HG02973 (cell line): ENCODE measurements around the gene CLEC19A.
"Not testable (repeated sequence)": the region's sequence is repeated elsewhere in the genome, so short reads cannot be mapped to it uniquely, and the experiment has no call there.

Experiments
- ATAC-seq: cut with Tn5 transposase; IDR thresholded peaks from one replicate; pipeline ENCODE4 v1.9.1; 2021; ENCODE audit warnings: moderate library complexity; ENCODE audit not compliant: unreplicated experiment

The CLEC19A gene

DNA sequence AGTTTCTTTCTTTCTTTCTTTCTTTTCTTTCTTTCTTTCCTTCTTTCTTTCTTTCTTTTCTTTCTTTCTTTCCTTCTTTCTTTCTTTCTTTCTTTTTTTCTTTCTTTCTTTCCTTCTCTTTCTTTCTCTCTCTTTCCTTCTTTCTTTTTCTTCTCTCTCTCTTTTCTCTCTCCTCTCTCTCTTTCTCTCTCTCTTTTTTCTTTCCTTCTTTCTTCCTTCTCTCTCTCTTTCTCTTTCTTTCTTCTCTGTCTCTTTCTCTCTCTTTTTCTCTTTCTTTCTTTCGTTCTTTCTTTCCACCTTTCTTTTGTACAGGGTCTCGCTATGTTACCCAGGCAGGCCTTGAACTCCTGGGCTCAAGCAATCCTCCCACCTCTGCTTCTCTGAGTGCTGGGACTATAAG is 35.7 kb downstream of the CLEC19A start:
- ATAC-seq: not testable (repeated sequence)

DNA sequence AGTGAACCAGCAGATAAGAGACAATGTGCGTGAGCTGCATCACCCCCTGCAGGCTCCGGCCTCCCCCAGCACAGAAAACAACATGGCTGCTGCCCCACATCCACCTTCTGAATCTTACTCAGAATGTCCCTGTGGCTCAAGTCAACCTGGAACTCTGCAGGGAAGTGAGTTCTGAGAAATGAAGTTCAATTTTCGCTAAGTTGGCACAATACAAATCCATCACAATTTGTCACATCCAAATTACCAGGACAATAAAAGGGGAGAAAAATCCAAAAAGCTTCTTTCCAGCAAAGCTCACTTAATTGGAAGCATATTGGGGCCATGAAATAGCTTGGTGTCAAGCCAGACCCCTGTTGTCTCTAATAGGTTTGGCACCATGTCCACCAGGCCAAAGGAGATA is 38.1 kb downstream of the CLEC19A start:
- ATAC-seq: no peak

DNA sequence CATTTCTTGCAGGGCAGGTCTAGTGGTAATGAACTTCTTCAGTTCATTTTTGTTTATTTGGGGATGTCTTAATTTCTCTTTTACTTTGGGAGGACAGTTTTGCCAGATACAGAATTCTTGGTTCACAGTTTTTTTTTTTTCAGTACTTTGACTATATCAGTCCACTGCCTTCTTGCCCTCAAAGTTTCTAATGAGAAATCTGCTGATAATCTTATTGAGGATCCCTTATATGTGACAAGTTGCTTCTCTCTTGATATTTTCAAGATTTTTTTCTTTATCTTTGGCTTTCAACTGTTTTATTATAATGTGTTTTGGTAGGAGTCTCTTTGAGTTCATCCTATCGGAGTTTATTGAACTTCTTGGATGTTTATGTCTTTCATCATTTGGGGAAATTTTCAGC is 42.8 kb downstream of the CLEC19A start:
- ATAC-seq: no peak

DNA sequence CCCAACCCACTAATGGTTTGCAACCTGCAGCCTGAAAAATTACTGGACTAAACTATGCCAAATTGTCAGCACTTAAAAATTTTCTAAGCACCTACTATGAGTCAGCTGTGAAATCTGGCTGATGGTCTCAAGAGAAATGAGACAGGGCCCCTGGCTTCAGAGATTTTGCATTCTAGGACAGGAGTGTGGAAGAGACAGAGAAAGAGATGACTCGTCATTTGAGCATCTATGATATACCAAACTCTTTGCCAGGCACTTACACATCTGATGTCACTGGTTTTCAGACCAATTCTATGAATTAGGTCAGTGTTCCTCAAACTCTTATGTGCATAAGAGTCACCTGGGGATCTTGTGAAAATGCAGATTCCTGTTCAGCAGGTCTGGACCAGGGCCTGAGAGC is 44.4 kb downstream of the CLEC19A start:
- ATAC-seq: no peak

DNA sequence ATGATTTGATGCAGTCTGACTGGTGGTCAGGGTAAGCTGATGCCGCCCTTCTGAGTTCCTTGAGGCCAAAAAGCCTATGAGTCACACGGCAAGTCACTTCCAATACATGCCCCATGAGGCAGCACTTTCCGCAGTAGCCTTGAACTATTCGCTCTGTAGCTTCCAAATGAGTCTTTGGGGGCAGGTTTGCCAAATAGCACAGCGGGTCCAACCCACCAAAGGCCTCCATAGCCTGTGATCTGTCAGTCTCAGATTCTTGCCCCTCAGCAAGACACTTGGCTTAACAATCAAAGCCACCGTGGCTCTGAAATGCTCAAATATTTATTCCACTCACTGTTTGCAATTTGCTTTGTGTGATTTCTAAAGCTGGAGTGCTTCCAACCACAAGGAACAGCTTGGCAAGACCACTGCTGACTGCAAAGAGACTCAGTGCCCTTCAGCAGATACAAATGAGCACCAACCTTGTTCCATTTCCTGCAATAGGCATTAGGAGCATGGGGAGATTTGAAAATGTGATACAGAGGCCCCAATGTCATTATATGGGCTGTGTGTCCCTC is 45.4 kb downstream of the CLEC19A start:
- no peak for ATAC-seq

DNA sequence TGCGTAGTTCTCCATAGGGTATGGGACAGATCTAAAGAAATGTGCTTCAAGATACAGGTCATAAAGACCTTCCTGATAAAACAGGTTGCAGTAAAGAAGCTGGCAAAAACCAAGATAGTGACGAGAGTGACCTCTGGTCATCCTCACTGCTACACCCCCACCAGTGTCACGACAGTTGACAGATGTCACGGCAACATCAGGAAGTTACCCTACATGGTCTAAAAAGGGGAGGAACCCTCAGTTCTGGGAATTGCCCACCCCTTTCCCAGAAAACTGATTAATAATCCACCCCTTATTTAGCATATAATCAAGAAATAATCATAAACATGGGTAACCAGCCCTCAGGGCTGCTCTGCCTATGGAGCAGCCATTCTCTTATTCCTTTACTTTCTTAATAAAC is 46.3 kb downstream of the CLEC19A start:
- ATAC-seq: no peak

DNA sequence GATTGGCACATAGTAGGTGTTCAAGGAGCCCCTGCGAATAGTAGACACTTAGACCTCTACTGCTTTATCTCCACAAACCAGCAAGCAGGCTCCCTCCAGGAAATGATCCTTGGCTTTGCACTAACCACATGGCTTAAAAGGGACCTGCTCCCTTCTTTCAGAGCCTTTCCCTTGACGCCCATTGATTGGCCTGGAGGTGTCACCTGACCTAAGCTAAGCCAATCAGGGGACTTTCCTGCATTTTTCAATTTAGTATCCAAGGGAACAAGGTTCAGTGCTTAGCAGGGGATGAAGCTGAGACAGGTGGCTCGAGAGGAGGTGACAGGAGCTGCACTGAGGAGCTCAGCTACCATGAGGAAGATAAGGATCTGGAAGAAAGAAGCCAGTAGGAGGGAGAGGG is 52.8 kb downstream of the CLEC19A start:
- no peak for ATAC-seq

DNA sequence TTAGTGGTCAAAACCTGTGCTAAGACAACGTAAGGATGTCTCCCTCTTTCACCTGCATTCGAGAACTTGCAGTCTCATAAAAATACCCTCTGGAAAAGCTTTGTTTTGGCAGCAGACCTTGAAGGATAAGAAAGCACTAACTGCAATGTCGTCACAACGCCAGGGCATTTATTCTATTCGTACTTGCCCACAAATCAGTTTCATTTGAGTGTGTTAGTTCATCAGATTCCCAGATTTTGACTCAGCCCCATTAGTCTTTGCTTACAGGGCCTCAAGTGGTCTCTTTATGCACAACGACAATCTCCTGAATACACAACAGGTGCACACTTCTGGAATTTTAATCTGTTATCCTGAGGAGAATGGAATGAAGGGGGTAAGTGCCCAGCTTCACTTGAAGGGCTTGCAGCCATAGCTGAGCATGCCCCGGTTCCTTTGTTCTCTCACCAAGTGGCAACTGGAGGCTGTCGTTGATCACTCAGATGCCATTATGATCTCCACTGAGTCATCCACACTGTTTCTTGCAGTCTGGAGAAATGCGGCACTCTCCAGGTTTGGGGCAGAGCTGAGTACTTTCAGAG is 58.8 kb downstream of the CLEC19A start:
- ATAC-seq: no peak

DNA sequence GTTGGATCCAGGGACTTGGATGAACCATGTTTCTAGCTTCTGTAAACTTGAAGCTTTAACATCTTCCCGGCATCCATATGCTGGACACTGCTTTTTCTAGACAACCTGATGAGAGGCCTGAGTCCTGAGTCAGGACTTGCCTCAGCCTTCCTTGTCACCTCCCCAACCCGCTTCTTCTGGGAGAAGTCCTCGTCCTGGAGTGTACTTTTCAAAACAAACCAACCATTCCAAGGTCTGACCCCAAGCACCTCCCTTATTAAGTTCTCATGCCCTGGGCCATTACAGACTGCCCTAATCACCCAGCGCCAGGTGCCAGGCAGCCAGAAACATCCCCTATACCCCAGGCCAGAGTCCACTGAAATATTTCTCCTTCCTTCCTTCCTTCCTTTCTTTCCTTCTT is 59.4 kb downstream of the CLEC19A start:
- ATAC-seq: no peak

DNA sequence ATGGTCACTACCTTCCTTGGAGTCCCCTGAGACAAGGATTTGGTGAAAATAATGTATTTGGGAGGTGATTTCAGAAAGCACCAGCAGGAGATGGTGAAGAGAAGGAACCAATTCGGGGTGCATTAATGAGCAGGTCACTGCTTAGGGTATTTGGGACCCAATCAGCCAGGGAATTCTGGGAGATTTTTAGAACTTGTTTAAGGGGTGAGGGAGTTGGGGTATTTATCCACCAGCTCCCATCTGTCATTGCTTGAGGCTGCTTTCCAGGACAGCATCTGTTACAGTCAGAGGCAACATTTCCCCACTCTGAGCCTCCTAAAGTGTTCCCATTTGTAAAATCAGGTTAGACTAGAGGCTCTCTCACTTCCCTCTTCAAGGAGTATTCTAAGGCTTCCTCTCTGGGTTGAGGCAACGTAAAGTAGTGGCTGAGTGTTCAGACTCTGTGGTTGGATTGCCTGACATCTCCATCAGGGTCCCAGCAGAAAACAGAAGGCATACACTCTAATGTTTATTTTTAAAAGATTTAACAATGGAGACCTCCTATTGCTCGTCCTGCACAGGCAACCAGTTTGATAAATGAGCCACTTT is 60.9 kb downstream of the CLEC19A start:
- no peak for ATAC-seq

DNA sequence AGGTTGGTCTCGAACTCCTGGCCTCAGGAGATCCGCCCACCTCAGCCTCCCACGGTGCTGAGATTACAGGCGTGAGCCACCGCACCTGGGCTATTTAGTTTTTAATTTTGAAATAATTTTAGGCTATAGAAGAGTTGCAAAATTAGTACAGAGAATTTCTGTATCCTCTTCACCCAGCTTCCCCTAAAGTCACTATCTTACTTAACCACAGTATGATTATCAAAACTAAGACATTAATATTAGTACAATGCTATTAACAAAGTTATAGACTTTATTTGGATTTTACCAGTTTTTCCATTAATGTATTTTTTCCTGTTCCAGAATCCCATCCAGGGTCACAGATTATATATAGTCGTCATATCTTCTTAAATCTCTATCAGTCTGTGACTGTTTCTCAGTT is 62.6 kb downstream of the CLEC19A start:
- ATAC-seq: no peak

DNA sequence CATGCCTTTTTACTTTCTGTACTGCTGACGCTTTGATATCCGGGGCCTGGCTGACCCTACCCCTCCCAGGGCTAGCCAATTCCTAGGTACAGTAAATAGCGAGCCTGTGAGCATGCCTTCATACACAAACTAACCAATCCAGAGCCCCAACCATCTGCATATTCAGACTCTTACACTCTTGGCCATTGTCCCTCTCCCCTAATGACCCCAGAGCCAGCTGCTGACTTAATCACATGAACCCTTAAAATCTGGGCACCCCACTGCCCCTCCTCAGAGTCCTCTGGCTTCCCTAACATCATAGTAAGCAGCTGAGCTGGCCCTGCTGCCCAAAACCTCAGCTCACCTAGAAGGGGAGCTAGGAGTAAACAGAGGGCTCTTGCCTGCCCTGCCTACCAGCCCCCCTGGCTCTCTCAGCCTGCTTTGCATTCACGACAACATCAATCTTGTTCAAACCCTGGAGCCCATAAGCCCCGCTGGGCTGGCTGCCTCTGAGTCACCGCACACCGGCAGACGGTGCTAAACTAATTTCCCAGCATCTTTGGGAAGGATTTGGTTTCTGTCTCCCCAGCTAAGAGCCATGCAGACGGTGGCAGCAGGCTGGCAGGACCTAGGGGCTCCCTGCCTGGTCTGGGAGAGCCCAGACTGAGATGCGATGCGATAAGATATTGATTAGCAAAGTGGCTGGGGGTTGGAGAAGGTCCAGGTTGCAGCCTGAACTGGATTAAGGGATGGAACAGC is 63.2 kb downstream of the CLEC19A start:
- ATAC-seq: no peak

DNA sequence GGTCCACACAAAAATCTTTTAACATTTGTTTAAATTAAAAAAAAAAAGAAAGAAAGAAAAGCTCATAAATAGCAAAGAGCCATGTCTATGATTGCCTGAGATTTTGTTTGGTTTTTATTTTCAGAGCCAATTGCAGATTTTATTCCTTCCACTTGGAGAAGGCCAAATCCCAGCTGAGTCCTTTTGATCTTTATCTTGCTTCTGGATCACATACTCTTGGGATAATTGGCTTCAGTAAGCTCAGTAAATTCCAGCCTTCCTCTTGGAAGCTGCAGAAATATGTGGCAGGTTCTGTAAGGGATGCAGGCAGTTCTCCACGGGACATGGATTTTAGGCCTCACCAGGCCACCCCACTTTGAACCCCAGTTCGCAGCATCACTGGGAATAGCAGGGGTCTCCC is 68.8 kb downstream of the CLEC19A start:
- no peak for ATAC-seq

DNA sequence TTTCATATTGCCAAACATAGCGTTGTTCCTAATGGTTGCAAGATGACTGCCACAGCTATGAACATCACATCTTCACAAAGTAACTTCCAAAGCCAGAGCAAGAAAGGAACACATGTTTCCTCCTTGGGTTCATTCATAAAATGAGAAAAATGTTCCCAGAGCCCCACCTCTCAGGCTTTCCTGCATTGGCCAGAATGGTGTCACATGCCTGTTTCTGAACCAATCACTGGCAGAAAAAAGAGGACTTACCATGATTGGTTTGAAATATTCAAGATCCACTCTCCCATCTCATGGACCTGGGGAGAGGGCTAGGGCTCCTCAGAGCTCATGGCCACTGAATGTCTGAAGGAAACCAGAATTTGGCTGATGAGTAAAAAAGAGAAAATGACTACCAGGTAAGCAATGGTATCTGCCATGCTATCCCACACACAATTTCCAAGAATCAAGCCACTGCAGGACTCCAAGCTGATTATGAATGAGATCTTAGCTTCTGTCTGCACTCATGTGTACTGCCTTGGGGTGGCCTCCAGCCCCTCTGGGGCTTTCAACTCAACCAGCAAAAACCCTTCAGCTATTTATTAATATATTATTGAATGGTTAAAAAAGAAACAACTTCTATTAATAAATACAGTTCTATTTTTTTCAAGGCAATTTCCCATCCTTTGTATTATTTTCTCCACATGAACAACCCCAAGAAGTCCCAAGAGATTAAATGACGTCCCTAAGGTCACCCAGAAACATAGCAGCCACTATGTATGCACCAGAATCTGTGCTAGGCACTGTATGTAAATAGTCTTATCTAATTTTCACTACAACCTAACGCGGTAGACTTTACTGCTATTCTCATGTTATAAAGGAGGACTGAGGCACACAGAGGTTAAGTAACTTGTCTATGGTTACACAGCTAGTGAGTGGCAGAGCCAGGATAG is 70.8 kb downstream of the CLEC19A start:
- no peak for ATAC-seq

DNA sequence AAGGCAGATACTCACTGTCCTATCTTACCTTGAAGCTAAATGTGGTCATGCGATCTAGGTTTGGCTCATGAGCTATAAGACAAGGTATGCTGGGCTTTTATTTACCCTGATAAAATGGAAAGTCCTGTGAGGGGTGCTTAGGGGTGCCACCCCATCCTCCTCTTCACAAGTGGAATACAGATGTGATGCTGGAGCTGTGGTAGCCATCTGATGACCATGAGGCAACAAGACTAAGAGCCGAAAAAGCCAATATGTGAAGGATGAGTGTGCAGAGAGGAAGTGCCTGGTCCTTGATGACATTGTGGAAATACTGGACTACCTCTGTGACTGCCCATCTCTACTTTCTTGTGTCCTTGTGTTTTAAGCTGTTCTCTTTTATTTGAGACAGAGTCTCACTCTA is 74.0 kb downstream of the CLEC19A start:
- ATAC-seq: no peak
